NCI-H748 (cell line): ENCODE measurements around the gene TBC1D12.

Experiments
- DNase-seq: peaks from one replicate; lab custom pipeline; 2025; ENCODE audit not compliant: unreplicated experiment; lab: John Stamatoyannopoulos, UW

Gene TBC1D12

GRCh38 chr10:94405406-94405805 lies 3.1 kb downstream of the TBC1D12 start:
- no peak for DNase-seq

GRCh38 chr10:94407668-94408067 lies 5.3 kb downstream of the TBC1D12 start:
- no peak for DNase-seq

GRCh38 chr10:94409021-94409657 lies 6.8 kb downstream of the TBC1D12 start:
- no peak for DNase-seq

- DNase-seq = no peak
These were observed 9.0 kb downstream of the TBC1D12 start for GRCh38 chr10:94411304-94411703.

GRCh38 chr10:94412449-94412848 lies 10.1 kb downstream of the TBC1D12 start:
- no peak for DNase-seq

- no peak for DNase-seq
These were observed 11.0 kb downstream of the TBC1D12 start for GRCh38 chr10:94413361-94413760.

DNA sequence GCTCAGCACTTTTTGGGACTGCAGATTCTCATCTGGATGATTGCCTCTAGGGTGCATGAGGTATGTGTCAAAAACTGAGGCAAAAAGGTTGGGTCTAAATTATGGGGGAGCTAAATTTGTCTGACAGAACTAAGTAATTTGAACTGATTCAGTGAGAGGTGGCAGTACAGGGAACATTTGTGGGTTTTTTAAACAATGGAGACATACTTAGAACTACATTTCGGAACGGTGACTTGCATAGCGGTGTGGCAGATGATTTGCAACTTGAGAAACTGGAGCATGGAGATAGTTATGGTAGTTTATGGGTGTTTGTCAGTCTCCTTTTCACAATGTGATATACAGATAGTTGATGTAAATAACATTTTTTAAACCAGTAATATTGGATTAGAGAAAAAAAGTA lies 14.6 kb downstream of the TBC1D12 start:
- no peak for DNase-seq

DNA sequence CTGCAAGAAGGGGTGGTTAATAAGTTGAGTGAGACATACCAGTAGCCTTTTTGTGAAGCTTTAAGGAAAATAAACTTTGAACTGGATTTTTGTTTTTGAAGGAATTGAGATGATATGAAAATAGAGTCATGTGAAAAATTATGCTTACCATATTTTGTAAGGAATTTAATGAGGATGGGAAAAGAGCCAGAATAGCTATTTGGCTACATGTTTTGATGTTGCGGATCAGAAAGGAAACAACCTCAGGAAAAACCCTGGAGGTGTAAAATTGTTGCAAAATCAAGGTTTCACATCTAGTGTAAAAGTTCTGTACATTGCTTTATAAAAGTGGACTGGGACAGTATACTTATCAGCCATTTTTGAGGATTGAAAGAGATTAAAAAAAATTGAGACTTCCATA lies 15.0 kb downstream of the TBC1D12 start:
- DNase-seq = no peak

DNA sequence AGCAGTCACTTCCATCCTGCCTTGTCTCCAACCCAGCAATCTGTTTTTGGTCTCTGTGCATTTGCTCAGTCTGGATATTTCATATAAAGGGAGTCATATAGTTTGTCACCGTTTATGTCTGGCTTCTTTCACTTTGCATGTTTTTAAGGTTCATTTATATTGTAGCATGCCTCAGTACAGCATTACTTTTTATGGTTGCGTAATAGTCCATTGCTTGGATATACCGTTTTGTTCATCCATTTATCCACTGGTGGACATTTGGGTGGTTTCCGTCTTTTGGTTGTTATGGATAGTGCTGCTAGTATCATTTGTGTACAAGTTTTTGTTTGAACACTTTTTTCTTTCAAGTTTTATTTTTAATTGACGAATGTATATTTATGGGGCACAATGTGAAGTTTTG lies 18.2 kb downstream of the TBC1D12 start:
- no peak for DNase-seq

GRCh38 chr10:94420998-94421528 lies 18.7 kb downstream of the TBC1D12 start:
- DNase-seq = no peak

- DNase-seq = no peak
These were observed 21.3 kb downstream of the TBC1D12 start for GRCh38 chr10:94423627-94424026.

GRCh38 chr10:94424714-94425337 lies 22.5 kb downstream of the TBC1D12 start:
- no peak for DNase-seq

DNA sequence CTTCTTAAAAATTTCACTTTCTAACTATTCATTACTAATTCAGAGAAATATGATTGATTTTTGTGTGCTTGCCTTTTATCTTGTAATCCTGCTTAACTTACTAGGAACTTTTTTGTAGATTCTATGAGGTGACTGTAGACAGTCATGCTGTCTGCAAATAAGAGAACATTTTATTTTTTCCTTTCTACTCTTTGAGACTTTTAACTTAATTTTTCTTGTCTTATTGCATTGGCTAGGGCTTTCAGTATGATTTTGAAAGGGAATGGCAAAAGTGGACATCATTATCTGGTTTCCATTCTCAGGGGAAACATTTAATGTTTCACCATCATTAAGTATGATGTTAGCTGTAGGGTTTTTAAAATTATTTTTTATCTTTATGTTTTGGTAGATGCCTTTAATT lies 23.6 kb downstream of the TBC1D12 start:
- no peak for DNase-seq

- no peak for DNase-seq
These were observed 24.8 kb downstream of the TBC1D12 start for GRCh38 chr10:94427166-94427565.

- no peak for DNase-seq
These were observed 26.7 kb downstream of the TBC1D12 start for GRCh38 chr10:94428766-94429707.

- DNase-seq = no peak
These were observed 28.4 kb downstream of the TBC1D12 start for GRCh38 chr10:94430701-94431100.

GRCh38 chr10:94432443-94432842 lies 30.1 kb downstream of the TBC1D12 start:
- DNase-seq = no peak

- DNase-seq = no peak
These were observed 37.0 kb downstream of the TBC1D12 start for GRCh38 chr10:94439275-94439861.

DNA sequence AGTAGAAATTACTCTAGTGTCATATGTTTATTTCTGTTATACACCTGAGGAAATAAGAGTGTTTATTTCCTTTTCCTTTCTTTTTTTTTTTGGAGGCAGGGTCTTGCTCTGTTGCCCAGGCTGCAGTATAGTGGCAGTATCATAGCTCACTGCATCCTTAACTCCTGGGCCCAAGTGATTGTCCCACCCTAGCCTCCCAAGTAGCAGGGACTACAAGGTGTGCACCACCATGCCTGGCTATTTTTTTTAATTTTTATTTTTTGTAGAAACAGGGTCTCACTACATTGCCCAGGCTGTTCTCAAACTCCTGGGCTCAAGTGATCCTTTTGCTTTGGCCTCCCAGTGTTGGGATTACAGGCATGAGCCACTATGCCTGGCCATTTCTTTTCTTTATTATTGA lies 37.8 kb downstream of the TBC1D12 start:
- no peak for DNase-seq

GRCh38 chr10:94443047-94443446 lies 40.7 kb downstream of the TBC1D12 start:
- DNase-seq = no peak

- no peak for DNase-seq
These were observed 41.2 kb downstream of the TBC1D12 start for GRCh38 chr10:94443549-94443948.
